GM21717 (cell line): ENCODE data around the gene CCDC107.

Experiments used
- ATAC-seq: cut with Tn5 transposase; IDR thresholded peaks from one replicate; pipeline ENCODE4 v1.9.1; 2021; ENCODE audit warnings: mild to moderate bottlenecking, moderate library complexity; ENCODE audit not compliant: unreplicated experiment

The CCDC107 gene

GRCh38 chr9:35682051-35682450 is 24.0 kb downstream of the CCDC107 start:
- ATAC-seq, result no peak

- no peak for ATAC-seq
Observed at GRCh38 chr9:35682520-35683315, 24.6 kb downstream of the CCDC107 start.

GRCh38 chr9:35683323-35683722 is 25.2 kb downstream of the CCDC107 start:
- ATAC-seq, result no peak

- no peak for ATAC-seq
Observed at GRCh38 chr9:35684921-35685320, 26.8 kb downstream of the CCDC107 start.

- ATAC-seq, result no peak
Observed at GRCh38 chr9:35685506-35685905, 27.4 kb downstream of the CCDC107 start.

- no peak for ATAC-seq
Observed at GRCh38 chr9:35686222-35687203, 28.4 kb downstream of the CCDC107 start.

- ATAC-seq, result no peak
Observed at GRCh38 chr9:35687306-35687705, 29.2 kb downstream of the CCDC107 start.

GRCh38 chr9:35687972-35688557 is 30.0 kb downstream of the CCDC107 start:
- ATAC-seq, result no peak

- ATAC-seq, result no peak
Observed at GRCh38 chr9:35688558-35689541, 30.8 kb downstream of the CCDC107 start.

GRCh38 chr9:35689542-35690293 is 31.6 kb downstream of the CCDC107 start, which contains the start of gene TPM2:
TPM2 (minus strand) TSS chr9:35689925; CDS start chr9:35689817, 108 bp downstream.
- ATAC-seq, result no peak

GRCh38 chr9:35690294-35690613 is 32.2 kb downstream of the CCDC107 start:
- no peak for ATAC-seq

- no peak for ATAC-seq
Observed at GRCh38 chr9:35690614-35691333, 32.7 kb downstream of the CCDC107 start.

- no peak for ATAC-seq
Observed at GRCh38 chr9:35691334-35691650, 33.2 kb downstream of the CCDC107 start.

- ATAC-seq, result no peak
Observed at GRCh38 chr9:35691757-35692301, 33.7 kb downstream of the CCDC107 start.

GRCh38 chr9:35695943-35696401 is 37.9 kb downstream of the CCDC107 start:
- no peak for ATAC-seq

GRCh38 chr9:35696520-35697215 is 38.6 kb downstream of the CCDC107 start:
- peak; percentile 68 for ATAC-seq

- no peak for ATAC-seq
Observed at GRCh38 chr9:35697486-35697885, 39.4 kb downstream of the CCDC107 start.

GRCh38 chr9:35698231-35698630 is 40.1 kb downstream of the CCDC107 start:
- ATAC-seq, result no peak
